ENCODE measurements around the gene OR5K1.

Gene OR5K1

DNA sequence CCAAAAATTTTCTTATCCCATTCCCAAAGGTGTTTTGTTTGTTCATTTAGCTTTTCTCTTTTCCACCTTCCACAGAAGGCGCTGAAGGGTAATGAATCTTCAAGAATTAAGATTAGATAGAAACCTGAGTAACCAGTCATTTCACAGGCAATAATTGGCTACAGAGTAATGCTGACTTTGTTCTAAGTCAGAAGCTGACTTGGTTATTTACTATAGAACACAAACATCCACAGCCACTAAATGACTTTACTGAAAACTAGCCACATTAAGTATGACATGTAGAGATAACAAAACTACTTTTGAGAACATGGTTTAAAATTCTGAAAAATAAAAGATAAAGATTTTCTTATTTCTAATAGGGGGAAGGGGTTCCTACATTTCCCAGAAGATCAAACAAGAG lies 51.9 kb downstream of the OR5K1 start:
- DNase-seq (ENCODE audit: low read depth in 3 of 3), result no peak

DNA sequence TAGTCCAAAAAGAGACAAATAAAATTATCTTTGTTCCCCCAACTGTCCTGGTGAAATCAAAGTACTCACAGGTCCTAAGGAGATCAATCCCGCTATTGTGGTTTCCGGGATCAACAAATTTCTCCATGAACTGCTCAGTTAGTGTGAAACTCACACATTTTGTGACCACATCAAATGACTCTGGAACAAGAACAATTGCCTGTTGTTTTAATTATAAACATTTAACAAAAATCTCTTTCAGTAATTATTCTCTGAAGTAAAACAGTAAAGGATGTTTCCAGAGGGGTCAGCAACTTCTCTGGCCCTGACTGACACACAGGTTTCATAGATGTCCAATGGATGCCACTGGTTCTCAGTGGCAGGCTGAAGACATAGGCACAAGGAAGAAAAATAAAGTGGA lies 55.8 kb downstream of the OR5K1 start:
- DNase-seq (ENCODE audit: low read depth in 3 of 3), result no peak

GRCh38 chr3:98519351-98519750 lies 56.4 kb downstream of the OR5K1 start:
- no peak for DNase-seq (ENCODE audit: low read depth in 3 of 3)

DNA sequence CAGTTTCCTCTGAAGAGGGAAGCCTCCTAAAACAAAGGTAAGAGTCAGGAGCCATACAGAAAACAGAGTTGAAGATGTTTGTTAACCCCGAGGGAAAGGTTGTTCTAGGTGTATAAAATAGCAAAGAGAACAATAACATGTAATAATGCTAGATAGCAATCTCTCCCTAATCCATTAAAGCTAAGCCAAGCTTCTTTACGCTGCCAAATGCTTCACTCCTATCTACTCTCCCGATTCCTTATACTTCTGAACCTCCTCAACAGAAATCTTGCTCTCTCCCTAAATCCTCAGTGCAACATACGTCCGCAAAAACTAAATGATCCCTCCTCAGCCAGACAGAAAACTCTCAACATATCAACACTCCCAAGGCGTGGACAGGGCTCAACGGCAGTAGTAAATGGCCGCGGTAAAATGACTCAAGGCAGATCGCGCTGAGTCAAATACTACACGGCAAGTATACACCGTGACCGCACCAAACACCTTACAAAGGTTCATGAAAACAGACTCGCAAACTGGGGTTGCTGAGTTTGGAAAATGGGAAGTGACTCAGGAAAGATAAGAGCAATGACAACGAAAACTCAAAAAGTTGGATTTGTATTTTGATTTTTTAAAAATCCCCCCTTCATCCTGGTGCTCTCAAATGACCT lies 59.0 kb downstream of the OR5K1 start:
- DNase-seq (ENCODE audit: low read depth in 3 of 3), result peak; percentile 19 to 24 (median 22)
